Measurements from ENCODE around the gene WSB1. TPM values are rescaled to one million over a fixed set of nuclear protein-coding genes. Genes with fewer than 3 reads are reported as not detected.

The WSB1 gene
- total and polyA plus RNA-seq, 10 of the 15 experiments (the other 5 are each of a cell fraction or from before 2014, with no cell fraction given), result 26.6 to 458 (median 101) TPM

- TF ChIP-seq IKZF2 (IDR thresholded peaks at IDR 0.05) (no peak; a peak in 1 of 4 replicates), ZNF217 (IDR thresholded peaks at IDR 0.05) (no peak), WRNIP1 (IDR thresholded peaks at IDR 0.05; ENCODE audit: borderline replicate concordance, low read depth, low read length) (no peak), NR2C2 (IDR thresholded peaks at IDR 0.05; ENCODE audit: borderline replicate concordance, control insufficient read depth, insufficient read length, low read depth) (no peak), ZBTB11 (CRISPR knock-in tag; IDR thresholded peaks at IDR 0.05) (no peak), CBX3 (IDR thresholded peaks at IDR 0.05; ENCODE audit: borderline replicate concordance, low read depth) (no peak), SIN3A (IDR thresholded peaks at IDR 0.05; ENCODE audit: low read depth, low read length) (no peak), EED (IDR thresholded peaks at IDR 0.05; ENCODE audit: low read depth) (peak; percentile 41; the same call in 1 of the 2 replicates), ZNF687 (IDR thresholded peaks at IDR 0.05) (no peak), USF1 (IDR thresholded peaks at IDR 0.05; ENCODE audit: borderline replicate concordance, extremely low read length, insufficient read depth, low read depth, low read length) (no peak), BCL3 (IDR thresholded peaks at IDR 0.05; ENCODE audit: borderline replicate concordance, insufficient read depth, low read depth, low read length, poor library complexity, severe bottlenecking) (no peak), RELA (IDR thresholded peaks at IDR 0.05; ENCODE audit: borderline replicate concordance, partially characterized antibody) (no peak), ATF2 (IDR thresholded peaks at IDR 0.05; ENCODE audit: low read length) (no peak), SMARCA5 (IDR thresholded peaks at IDR 0.05) (peak; percentile 51; the same call in 1 of the 2 replicates), PAX8 (IDR thresholded peaks at IDR 0.05) (no peak), SUZ12 (IDR thresholded peaks at IDR 0.05; ENCODE audit: unreplicated experiment) (no peak), FOXM1 (IDR thresholded peaks at IDR 0.05; ENCODE audit: low read depth, low read length) (0 out of 2 replicates have a peak, but pooled peaks have one; percentile 39), MTA2 (IDR thresholded peaks at IDR 0.05; ENCODE audit: low read depth) (0 out of 2 replicates have a peak, but pooled peaks have one; percentile 20)
Observed at GRCh38 chr17:27245230-27245696, 48.7 kb upstream of the WSB1 start (continued).

Measured in GM12878 (cell line).